WERI-Rb-1 (cell line): ENCODE results near the gene ZNF500.

ENCODE experiments used
- DNase-seq: peaks from one replicate; pipeline ENCODE4 v3.0.0-alpha.2; 2020
- H3K27ac ChIP-seq: fragments of 250-450 bp; sonication (Bioruptor Pico); 2 replicates; pipeline ENCODE4 v1.5.1; 2020; ENCODE audit warnings: mild to moderate bottlenecking, moderate library complexity
- H3K27me3 ChIP-seq: fragments of 250-450 bp; sonication (Bioruptor Pico); 2 replicates; pipeline ENCODE4 v1.5.1; 2021; ENCODE audit warnings: mild to moderate bottlenecking, low read depth, moderate library complexity; ENCODE audit not compliant: insufficient read depth, severe bottlenecking
- H3K36me3 ChIP-seq: fragments of 250-450 bp; sonication (Bioruptor Pico); 2 replicates; pipeline ENCODE4 v1.5.1; 2020; ENCODE audit warnings: mild to moderate bottlenecking, moderate library complexity
- H3K4me3 ChIP-seq: 2 replicates; pipeline ENCODE4 v1.5.1; 2011; ENCODE audit warnings: low read depth, mild to moderate bottlenecking, control low read depth, low read length
- H3K9me3 ChIP-seq: fragments of 250-450 bp; sonication (Bioruptor Pico); 2 replicates; pipeline ENCODE4 v1.5.1; 2021; ENCODE audit warnings: mild to moderate bottlenecking, moderate library complexity; ENCODE audit not compliant: severe bottlenecking
- CTCF ChIP-seq: IDR thresholded peaks from 2 replicates; pipeline ENCODE4 v1.5.1; 2011; ENCODE audit warnings: low read depth, mild to moderate bottlenecking, control low read depth, inconsistent platforms, low read length

Gene ZNF500

DNA sequence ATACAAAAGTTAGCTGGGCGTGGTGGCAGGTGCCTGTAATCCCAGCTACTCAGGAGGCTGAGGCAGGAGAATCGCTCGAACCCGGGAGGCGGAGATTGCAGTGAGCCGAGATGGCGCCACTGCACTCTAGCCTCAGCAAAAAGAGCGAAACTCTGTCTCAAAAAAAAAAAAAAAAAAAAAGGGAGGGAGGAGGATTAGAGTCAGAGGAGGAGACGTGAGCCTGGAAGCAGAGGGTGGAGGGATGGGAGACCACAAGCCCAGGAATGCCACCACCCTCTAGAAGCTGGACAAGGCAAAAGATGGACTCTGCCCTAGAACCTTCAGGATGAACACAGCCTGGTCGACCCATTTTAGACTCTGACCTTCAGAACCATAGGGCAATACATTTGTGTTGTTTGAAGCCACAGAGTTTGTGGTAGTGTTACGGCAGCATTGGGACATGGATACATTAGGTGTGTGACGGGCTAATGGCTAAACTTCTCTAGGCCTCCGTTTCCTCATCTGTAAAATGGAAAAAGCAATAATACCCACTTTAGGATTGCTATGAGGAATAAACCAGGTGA lies 26.1 kb upstream of the ZNF500 start:
- no peak overlapping the region for H3K4me3 ChIP-seq
- peak overlapping the region; percentile 33 for H3K27ac ChIP-seq
- no peaks in the 10 kb centered on the region for H3K27me3 ChIP-seq
- peak; percentile 51 for DNase-seq
- H3K9me3 ChIP-seq: no peaks in the 10 kb centered on the region
- H3K36me3 ChIP-seq: peaks cover 31% of the 10 kb centered on the region
- no peak for TF ChIP-seq CTCF

DNA sequence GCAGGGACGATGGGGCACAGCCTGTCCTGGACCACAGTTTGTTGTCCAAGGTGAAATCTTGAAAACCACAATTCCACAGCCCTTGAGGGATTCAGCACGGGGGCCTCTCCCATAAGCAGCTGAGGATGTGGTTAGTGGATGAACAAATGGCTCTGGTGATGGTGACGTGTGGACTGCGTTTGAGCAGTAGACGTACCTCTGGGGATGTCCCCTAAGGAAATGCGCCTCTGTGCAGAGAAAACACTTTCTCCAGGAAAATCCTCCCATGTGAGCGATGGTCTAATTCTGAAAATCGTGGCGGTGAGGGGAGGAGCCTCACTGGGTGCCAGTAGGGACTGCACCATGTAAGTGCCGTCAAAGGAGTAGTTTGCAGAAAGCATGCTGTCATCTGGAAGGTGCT lies 23.9 kb upstream of the ZNF500 start:
- no peak overlapping the region for H3K4me3 ChIP-seq
- peak overlapping the region; percentile 90 for H3K27ac ChIP-seq
- no peak for TF ChIP-seq CTCF
- no peaks in the 10 kb centered on the region for H3K9me3 ChIP-seq
- H3K27me3 ChIP-seq: no peaks in the 10 kb centered on the region
- DNase-seq: no peak
- peaks cover 12% of the 10 kb centered on the region for H3K36me3 ChIP-seq

GRCh38 chr16:4790261-4790660 lies 23.3 kb upstream of the ZNF500 start:
- Histone ChIP-seq H3K9me3 (no peaks in the 10 kb centered on the region), H3K4me3 (no peak overlapping the region), H3K27ac (peak overlapping the region; percentile 90), H3K36me3 (peaks cover 6% of the 10 kb centered on the region), H3K27me3 (no peaks in the 10 kb centered on the region)
- DNase-seq: peak; percentile 85
- no peak for TF ChIP-seq CTCF

- no peaks in the 10 kb centered on the region for H3K36me3 ChIP-seq
- TF ChIP-seq CTCF: no peak
- no peaks in the 10 kb centered on the region for H3K9me3 ChIP-seq
- no peaks in the 10 kb centered on the region for H3K27me3 ChIP-seq
- H3K4me3 ChIP-seq: no peak overlapping the region
- no peak for DNase-seq
- peak overlapping the region; percentile 90 for H3K27ac ChIP-seq
These were observed 21.9 kb upstream of the ZNF500 start for GRCh38 chr16:4788910-4789309.

DNA sequence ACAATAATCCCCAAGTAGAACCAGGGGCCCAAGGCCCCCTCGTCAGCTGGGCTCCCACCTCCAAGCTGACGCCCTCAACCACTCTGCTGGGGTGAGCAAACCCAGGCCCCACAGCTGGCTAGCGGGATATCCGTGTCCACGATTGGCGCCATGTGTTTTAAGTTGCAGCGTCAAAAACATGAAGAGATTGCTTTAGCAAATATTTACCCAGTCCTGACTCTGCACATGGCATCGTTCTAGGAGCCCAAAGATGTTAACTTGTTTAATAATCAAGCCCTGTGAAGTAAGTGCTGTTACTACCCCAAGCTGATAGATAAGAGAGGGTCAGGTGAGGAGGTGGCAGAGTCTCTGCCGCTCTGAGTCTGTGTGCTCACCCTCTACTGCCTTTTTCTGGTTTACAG lies 21.5 kb upstream of the ZNF500 start:
- no peak for TF ChIP-seq CTCF
- no peak for DNase-seq
- H3K4me3 ChIP-seq: no peak overlapping the region
- no peaks in the 10 kb centered on the region for H3K27me3 ChIP-seq
- H3K36me3 ChIP-seq: no peaks in the 10 kb centered on the region
- H3K27ac ChIP-seq: peak overlapping the region; percentile 90
- no peaks in the 10 kb centered on the region for H3K9me3 ChIP-seq
